GM12878 (cell line): Measurements from ENCODE around the gene FADS3. TPM values are rescaled to one million over a fixed set of nuclear protein-coding genes. Genes with fewer than 3 reads are reported as not detected.

Source experiments
- ATAC-seq: fragments of 200-7000 bp; cut with Tn5 transposase; 3 replicates; pipeline ENCODE4 v1.9.1; 2020; ENCODE audit warnings: mild to moderate bottlenecking, moderate library complexity
- BruUV-seq: library from RNA; stranded (reverse); fragments of 400-500 nt; replicated peaks from 2 replicates; lab custom pipeline; 2021; lab: Mats Ljungman, UMichigan
- CTCF ChIA-PET: fragments of 300-600 bp; sonication (Branson Sonifier 250); formaldehyde crosslinking; extraction: SDS; loops from one replicate; lab custom pipeline; 2021; ENCODE audit warnings: inconsistent platforms; lab: Yijun Ruan, JAX
- POLR2A ChIA-PET: fragments of 350-600 bp; formaldehyde crosslinking; extraction: SDS; loops from one replicate; lab custom pipeline; 2021; ENCODE audit warnings: inconsistent platforms; lab: Charles Lee
- RAD21 ChIA-PET: fragments of 300-600 bp; sonication (Branson Sonifier 250); formaldehyde crosslinking; loops from one replicate; lab custom pipeline; 2023; ENCODE audit warnings: antibody characterized with exemption; ENCODE audit not compliant: unreplicated experiment; lab: Charles Lee
- SMC1A ChIA-PET: fragments of 300-600 bp; sonication (Branson Sonifier 250); formaldehyde crosslinking; loops from one replicate; lab custom pipeline; 2023; ENCODE audit not compliant: unreplicated experiment, uncharacterized antibody; lab: Charles Lee
- DNase-seq: peaks from one replicate; pipeline ENCODE4 v3.0.0-alpha.2; 2011; ENCODE audit warnings: low read depth, low spot score
- FAIRE-seq: peaks from 3 replicates; lab custom pipeline; 2011; peaks lifted over from hg19 to GRCh38; lab: Jason Lieb, UNC
- H2AFZ ChIP-seq: 2 replicates; pipeline ENCODE4 v1.6.0; 2011; ENCODE audit warnings: low read depth, low read length, control low read depth; ENCODE audit not compliant: control insufficient read depth
- H3K27ac ChIP-seq: 2 replicates; pipeline ENCODE4 v1.5.1; 2011; ENCODE audit warnings: control low read depth; ENCODE audit not compliant: control insufficient read depth, insufficient read depth
- H3K27me3 ChIP-seq, 2 experiments: replicated peaks in 1 of 2; 2 replicates each; pipeline versions ENCODE4 v1.6.0 to v1.6.1; 2011; ENCODE audit warnings: low read length in 1 of 2; ENCODE audit not compliant: control insufficient read depth in 2 of 2, insufficient read depth in 2 of 2
- H3K36me3 ChIP-seq, 2 experiments: 2 replicates each; pipeline ENCODE4 v1.5.1; 2011; ENCODE audit warnings: low read length in 1 of 2; ENCODE audit not compliant: control insufficient read depth in 2 of 2, insufficient read depth in 2 of 2
- H3K4me1 ChIP-seq: 2 replicates; pipeline ENCODE4 v1.6.1; 2011; ENCODE audit warnings: mild to moderate bottlenecking, low read length, moderate library complexity, mixed read lengths; ENCODE audit not compliant: control insufficient read depth, insufficient read depth
- H3K4me2 ChIP-seq: 2 replicates; pipeline ENCODE4 v1.6.0; 2011; ENCODE audit warnings: control low read depth; ENCODE audit not compliant: control insufficient read depth, insufficient read depth
- H3K4me3 ChIP-seq: fragments of 200-600 bp; sonication (generic); 2 replicates; pipeline ENCODE4 v1.5.1; 2016
- H3K79me2 ChIP-seq: 2 replicates; pipeline ENCODE4 v1.6.0; 2011; ENCODE audit warnings: low read length; ENCODE audit not compliant: control insufficient read depth, insufficient read depth
- H3K9ac ChIP-seq: 2 replicates; pipeline ENCODE4 v1.8.0; 2011; ENCODE audit warnings: low read length, control low read depth, mixed read lengths; ENCODE audit not compliant: control insufficient read depth, insufficient read depth
- H3K9me3 ChIP-seq: replicated peaks from 3 replicates; pipeline ENCODE4 v1.5.1; 2011; ENCODE audit warnings: mild to moderate bottlenecking, low read length; ENCODE audit not compliant: control insufficient read depth, insufficient read depth
- H4K20me1 ChIP-seq: 2 replicates; pipeline ENCODE4 v1.6.0; 2011; ENCODE audit not compliant: control insufficient read depth, insufficient read depth
- CHD2 ChIP-seq: IDR thresholded peaks from 2 replicates; pipeline ENCODE4 v1.6.1; 2011; ENCODE audit warnings: low read depth, low read length, improper control_type of control experiment, borderline replicate concordance
- DPF2 ChIP-seq: fragments of 450-650 bp; IDR thresholded peaks from 2 replicates; pipeline ENCODE4 v1.6.1; 2017; ENCODE audit warnings: mild to moderate bottlenecking
- ETV6 ChIP-seq, 2 experiments: fragments of 450-650 bp in 1 of 2; IDR thresholded peaks in 1 of 2; conservative IDR thresholded peaks in 1 of 2; 2 replicates each; pipeline ENCODE4 v1.6.1; 2014; ENCODE audit warnings: antibody characterized with exemption in 1 of 2, borderline replicate concordance in 1 of 2, low read depth in 1 of 2, mild to moderate bottlenecking in 1 of 2, moderate library complexity in 1 of 2
- FOXK2 ChIP-seq: fragments of 450-650 bp; IDR thresholded peaks from 2 replicates; pipeline ENCODE4 v1.6.1; 2017; ENCODE audit warnings: mild to moderate bottlenecking, moderate library complexity
- IKZF1 ChIP-seq: fragments of 450-650 bp; conservative IDR thresholded peaks from 2 replicates; pipeline ENCODE4 v1.6.1; 2017; ENCODE audit warnings: antibody characterized with exemption, mild to moderate bottlenecking
- MEF2A ChIP-seq: IDR thresholded peaks from 2 replicates; pipeline ENCODE4 v1.6.1; 2011; ENCODE audit warnings: low read depth, mild to moderate bottlenecking, low read length, moderate library complexity; ENCODE audit not compliant: insufficient read depth
- RAD21 ChIP-seq: IDR thresholded peaks from 2 replicates; pipeline ENCODE4 v1.6.1; 2011; ENCODE audit warnings: mild to moderate bottlenecking, low read depth, low read length, moderate library complexity; ENCODE audit not compliant: insufficient read depth
- RBBP5 ChIP-seq: fragments of 200-600 bp; sonication (generic); conservative IDR thresholded peaks from 2 replicates; pipeline ENCODE4 v1.6.1; 2016
- SMAD1 ChIP-seq: fragments of 450-650 bp; IDR thresholded peaks from 2 replicates; pipeline ENCODE4 v1.6.1; 2018; ENCODE audit warnings: mild to moderate bottlenecking, low read depth; ENCODE audit not compliant: partially characterized antibody
- SMARCA5 ChIP-seq: fragments of 450-650 bp; IDR thresholded peaks from 2 replicates; pipeline ENCODE4 v1.6.1; 2017; ENCODE audit warnings: mild to moderate bottlenecking
- SUZ12 ChIP-seq: fragments of 200-600 bp; sonication (generic); IDR thresholded peaks from one replicate; pipeline ENCODE4 v1.6.1; 2018; ENCODE audit warnings: antibody characterized with exemption, mild to moderate bottlenecking; ENCODE audit not compliant: unreplicated experiment
- TCF3 ChIP-seq: IDR thresholded peaks from 2 replicates; pipeline ENCODE4 v1.6.1; 2012; ENCODE audit warnings: low read depth, mild to moderate bottlenecking, low read length, borderline replicate concordance; ENCODE audit not compliant: insufficient read depth
- ZNF592 ChIP-seq: fragments of 450-650 bp; IDR thresholded peaks from 2 replicates; pipeline ENCODE4 v1.6.1; 2017; ENCODE audit warnings: mild to moderate bottlenecking, moderate library complexity
- WGBS: methylation state at CpG from one replicate; pipeline ENCODE4 v1.1.6; 2016; ENCODE audit warnings: low lambda C conversion rate; ENCODE audit not compliant: insufficient replicate concordance, insufficient coverage; ENCODE audit errors: missing lambda C conversion rate; 5-methylcytosine and 5-hydroxymethylcytosine counted together
- in situ Hi-C: fragments of 300-500 bp; cut with MboI; formaldehyde crosslinking; loops from 9 replicates; pipeline ENCODE4 v1.14.3; 2018; ENCODE audit warnings: mixed read lengths
- intact Hi-C: fragments of 100-400 bp; cut with micrococcal nuclease; formaldehyde crosslinking; loops from one replicate; pipeline ENCODE4 v1.14.2; 2022; ENCODE audit not compliant: unreplicated experiment
- polyA plus RNA-seq, 11 experiments: library from polyadenylated mRNA; depleted of rRNA in 4 of 11; unstranded in 6 of 11; stranded (reverse) in 5 of 11; fragments of >200 nt; fragmentation: Nextera tagmentation in 4 of 11; fragmentation: Illumina TruSeq in 1 of 11; extraction: Ambion mirVana in 4 of 11; extraction: Trizol in 1 of 11; gene quantifications; 1 replicate in 1 of 11; 2 replicates in 10 of 11; pipeline versions ENCODE4 v1.2.1 to v1.2.3, GENCODE V29; 2011 to 2016; ENCODE audit warnings: inconsistent platforms in 2 of 11, missing spikeins in 2 of 11, low read depth in 1 of 11
- total RNA-seq, 4 experiments: library from RNA; depleted of rRNA in 3 of 4; stranded (reverse); fragments of >200 nt in 3 of 4; fragmentation: Illumina TruSeq in 1 of 4; extraction: Trizol in 1 of 4; gene quantifications; 2 replicates each; pipeline versions ENCODE4 v1.2.1 to v1.2.3, GENCODE V29; 2013 to 2021
- TF ChIP-seq, protein P1 (sequence below): fragments of 450-650 bp; IDR thresholded peaks from 2 replicates; pipeline ENCODE4 v1.6.1; 2017; ENCODE audit warnings: low read depth, mild to moderate bottlenecking, moderate library complexity
- TF ChIP-seq, protein P2 (sequence below): fragments of 150-350 bp; IDR thresholded peaks from 2 replicates; pipeline ENCODE4 v1.6.1; 2014; ENCODE audit warnings: mild to moderate bottlenecking, low read depth, low read length

FADS3 gene
- total and polyA plus RNA-seq, 10 of the 15 experiments (the other 5 are each of a cell fraction or from before 2014, with no cell fraction given): 0.23 to 8.1 (median 4.2) TPM

DNA sequence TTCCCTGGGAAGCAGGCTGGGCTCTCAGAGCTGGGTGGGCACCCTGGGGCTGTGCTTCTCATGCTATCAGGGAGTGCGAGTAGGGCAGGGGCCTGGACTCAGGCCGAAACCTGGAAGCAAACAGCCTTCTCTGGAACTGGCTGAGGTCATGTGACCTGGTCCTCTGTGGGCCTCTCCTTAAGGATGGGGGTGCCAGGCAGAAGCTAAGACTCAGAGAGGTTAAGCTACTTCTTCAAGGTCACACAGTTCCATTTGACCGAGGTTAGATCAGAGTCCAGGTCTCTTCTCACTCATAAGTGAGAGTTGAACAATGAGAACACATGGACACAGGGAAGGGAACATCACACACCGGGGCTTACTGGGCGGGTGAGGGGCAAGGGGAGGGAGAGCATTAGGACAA lies 7.4 kb downstream of the FADS3 start:
- Histone ChIP-seq H3K36me3 (no peaks in the 10 kb centered on the region), H3K27me3 (no peaks in the 10 kb centered on the region; a peak in 1 of 4 replicates), H3K4me3 (no peak overlapping the region), H3K9ac (no peak overlapping the region), H3K79me2 (no peaks in the 10 kb centered on the region), H3K27ac (no peak overlapping the region), H3K4me1 (peaks cover 22% of the 10 kb centered on the region), H4K20me1 (no peaks in the 10 kb centered on the region), H3K4me2 (no peak overlapping the region), H3K9me3 (no peaks in the 10 kb centered on the region; the same call in 2 of the 3 replicates), H2AFZ (no peak overlapping the region)
- ATAC-seq (no peak), FAIRE-seq (no peak), DNase-seq (no peak)
- 53% methylated on average over 5 of the region's 5 CpGs for WGBS
- ChIA-PET CTCF (interaction anchor here (0.6 to 2.2 kb wide), 7 partner anchors 11 to 449 kb away, joined by 3 to 7 read pairs (median 5); no protein-coding TSS in a partner anchor), RAD21 (interaction anchor here (1.1 kb wide), 1 partner anchor 86 kb away, joined by 4 read pairs; no protein-coding TSS in a partner anchor), POLR2A (no interaction called here), SMC1A (interaction anchor here (0.9 to 1.6 kb wide), 2 partner anchors 47 to 198 kb away, joined by 3 to 4 read pairs; no protein-coding TSS in a partner anchor)
- TF ChIP-seq ETV6 (conservative IDR thresholded peaks at IDR 0.05 in 1 of 2, IDR thresholded peaks at IDR 0.05 in 1 of 2; ENCODE audit: borderline replicate concordance in 1 of 2, low read depth in 1 of 2): no peak
- TF ChIP-seq RBBP5: no peak
- TF ChIP-seq MEF2A: no peak
- no peak for TF ChIP-seq IKZF1
- TF ChIP-seq RAD21: no peak
- TF ChIP-seq, protein P1, sequence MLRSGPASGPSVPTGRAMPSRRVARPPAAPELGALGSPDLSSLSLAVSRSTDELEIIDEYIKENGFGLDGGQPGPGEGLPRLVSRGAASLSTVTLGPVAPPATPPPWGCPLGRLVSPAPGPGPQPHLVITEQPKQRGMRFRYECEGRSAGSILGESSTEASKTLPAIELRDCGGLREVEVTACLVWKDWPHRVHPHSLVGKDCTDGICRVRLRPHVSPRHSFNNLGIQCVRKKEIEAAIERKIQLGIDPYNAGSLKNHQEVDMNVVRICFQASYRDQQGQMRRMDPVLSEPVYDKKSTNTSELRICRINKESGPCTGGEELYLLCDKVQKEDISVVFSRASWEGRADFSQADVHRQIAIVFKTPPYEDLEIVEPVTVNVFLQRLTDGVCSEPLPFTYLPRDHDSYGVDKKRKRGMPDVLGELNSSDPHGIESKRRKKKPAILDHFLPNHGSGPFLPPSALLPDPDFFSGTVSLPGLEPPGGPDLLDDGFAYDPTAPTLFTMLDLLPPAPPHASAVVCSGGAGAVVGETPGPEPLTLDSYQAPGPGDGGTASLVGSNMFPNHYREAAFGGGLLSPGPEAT: no peak
- TF ChIP-seq ZNF592: no peak
- TF ChIP-seq SUZ12: no peak
- no peak for TF ChIP-seq CHD2
- no peak for TF ChIP-seq FOXK2
- TF ChIP-seq SMARCA5: no peak
- TF ChIP-seq, protein P2, sequence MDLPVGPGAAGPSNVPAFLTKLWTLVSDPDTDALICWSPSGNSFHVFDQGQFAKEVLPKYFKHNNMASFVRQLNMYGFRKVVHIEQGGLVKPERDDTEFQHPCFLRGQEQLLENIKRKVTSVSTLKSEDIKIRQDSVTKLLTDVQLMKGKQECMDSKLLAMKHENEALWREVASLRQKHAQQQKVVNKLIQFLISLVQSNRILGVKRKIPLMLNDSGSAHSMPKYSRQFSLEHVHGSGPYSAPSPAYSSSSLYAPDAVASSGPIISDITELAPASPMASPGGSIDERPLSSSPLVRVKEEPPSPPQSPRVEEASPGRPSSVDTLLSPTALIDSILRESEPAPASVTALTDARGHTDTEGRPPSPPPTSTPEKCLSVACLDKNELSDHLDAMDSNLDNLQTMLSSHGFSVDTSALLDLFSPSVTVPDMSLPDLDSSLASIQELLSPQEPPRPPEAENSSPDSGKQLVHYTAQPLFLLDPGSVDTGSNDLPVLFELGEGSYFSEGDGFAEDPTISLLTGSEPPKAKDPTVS: no peak
- TF ChIP-seq TCF3: no peak
- TF ChIP-seq DPF2: no peak
- no peak for TF ChIP-seq SMAD1
- intact Hi-C loops: no loop called here
- no TSS peak for BruUV-seq
- in situ Hi-C loops: no loop called here
